Measurements from ENCODE around the gene RYR2.

RYR2 gene

GRCh38 chr1:237206065-237206414 lies 164.1 kb downstream of the RYR2 start:
- DNase-seq = no peak

GRCh38 chr1:237211031-237211430 lies 169.0 kb downstream of the RYR2 start:
- DNase-seq = no peak

GRCh38 chr1:237211540-237211939 lies 169.6 kb downstream of the RYR2 start:
- DNase-seq = no peak

GRCh38 chr1:237219751-237220642 lies 178.0 kb downstream of the RYR2 start:
- no peak for DNase-seq

GRCh38 chr1:237223419-237223818 lies 181.4 kb downstream of the RYR2 start:
- no peak for DNase-seq

GRCh38 chr1:237226177-237226944 lies 184.4 kb downstream of the RYR2 start:
- DNase-seq = no peak

GRCh38 chr1:237227476-237227875 lies 185.5 kb downstream of the RYR2 start:
- no peak for DNase-seq

- DNase-seq = no peak
These were observed 186.4 kb downstream of the RYR2 start for GRCh38 chr1:237228421-237228820.

GRCh38 chr1:237229333-237229732 lies 187.3 kb downstream of the RYR2 start:
- no peak for DNase-seq

- DNase-seq = no peak
These were observed 190.5 kb downstream of the RYR2 start for GRCh38 chr1:237232501-237232900.

- no peak for DNase-seq
These were observed 193.1 kb downstream of the RYR2 start for GRCh38 chr1:237235091-237235490.

- no peak for DNase-seq
These were observed 195.7 kb downstream of the RYR2 start for GRCh38 chr1:237237721-237238120.

GRCh38 chr1:237239248-237239647 lies 197.3 kb downstream of the RYR2 start:
- no peak for DNase-seq

GRCh38 chr1:237241038-237241437 lies 199.1 kb downstream of the RYR2 start:
- DNase-seq = no peak

GRCh38 chr1:237244778-237245177 lies 202.8 kb downstream of the RYR2 start:
- DNase-seq = no peak

GRCh38 chr1:237247442-237247841 lies 205.5 kb downstream of the RYR2 start:
- DNase-seq = no peak

GRCh38 chr1:237249120-237249519 lies 207.1 kb downstream of the RYR2 start:
- DNase-seq = no peak

GRCh38 chr1:237250055-237250454 lies 208.1 kb downstream of the RYR2 start:
- no peak for DNase-seq

GRCh38 chr1:237255071-237255470 lies 213.1 kb downstream of the RYR2 start:
- DNase-seq = no peak

GRCh38 chr1:237258871-237259270 lies 216.9 kb downstream of the RYR2 start:
- DNase-seq = no peak

GRCh38 chr1:237261198-237261597 lies 219.2 kb downstream of the RYR2 start:
- DNase-seq = no peak

- DNase-seq = no peak
These were observed 225.8 kb downstream of the RYR2 start for GRCh38 chr1:237267743-237268142.

GRCh38 chr1:237269938-237270337 lies 228.0 kb downstream of the RYR2 start:
- no peak for DNase-seq

GRCh38 chr1:237270353-237270752 lies 228.4 kb downstream of the RYR2 start:
- no peak for DNase-seq
